Measurements from ENCODE around the gene ARPC3.

DNA sequence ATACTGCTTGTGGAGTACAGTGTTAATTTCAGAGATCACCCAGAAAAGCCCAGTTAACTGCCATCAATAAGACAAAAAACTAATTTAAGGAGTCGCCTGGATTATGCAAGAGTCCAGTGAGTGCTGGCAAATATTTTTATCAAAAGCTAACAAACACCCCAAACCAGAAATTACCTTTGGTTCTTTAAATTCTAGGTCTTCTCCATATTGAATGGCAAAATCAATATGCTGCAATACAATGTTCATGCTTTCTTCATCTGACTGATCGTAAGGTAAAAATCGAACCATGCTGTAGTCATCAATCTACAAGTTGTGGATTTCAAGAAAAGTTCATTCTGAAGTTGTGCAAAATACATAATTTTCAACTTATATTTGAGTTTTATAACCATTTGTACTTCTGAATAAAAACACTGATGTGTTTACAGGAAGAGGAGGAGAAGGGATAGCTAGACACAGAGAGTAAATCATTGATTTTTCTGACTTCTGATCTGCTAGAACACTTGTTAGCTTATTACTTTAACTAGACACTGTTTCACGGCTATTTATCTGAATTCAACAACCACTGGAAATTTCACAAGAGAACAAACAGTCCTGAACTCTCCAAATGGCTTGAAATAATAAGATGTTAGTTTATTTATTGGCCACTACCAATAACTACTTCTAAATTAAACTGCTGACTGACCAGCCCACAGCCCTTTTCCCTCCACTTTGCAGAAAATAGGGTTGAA lies 3.6 kb upstream of the ARPC3 start:
- TF ChIP-seq CTCF (IDR thresholded peaks at IDR 0.05) (no peak), EP300 (IDR thresholded peaks at IDR 0.05) (no peak), POLR2A (IDR thresholded peaks at IDR 0.05) (no peak), POLR2AphosphoS5 (IDR thresholded peaks at IDR 0.05) (no peak)
